CD4-positive, alpha-beta memory T cell (primary cell): ENCODE measurements around the gene ZNF592. TPM values are rescaled to one million over a fixed set of nuclear protein-coding genes. Genes with fewer than 3 reads are reported as not detected.

Experiments
- CTCF ChIA-PET: fragments of 350-600 bp; sonication (Branson Sonifier 250); formaldehyde crosslinking; loops from one replicate; lab custom pipeline; 2021; ENCODE audit warnings: inconsistent platforms; ENCODE audit not compliant: partially characterized antibody; lab: Charles Lee
- POLR2A ChIA-PET: fragments of 350-600 bp; sonication (Branson Sonifier 250); formaldehyde crosslinking; loops from one replicate; lab custom pipeline; 2021; ENCODE audit not compliant: partially characterized antibody; lab: Charles Lee
- DNase-seq, 5 donors: peaks; one replicate each; pipeline versions ENCODE4 v3.0.0 to v3.0.0-alpha.2; 2020 to 2022; ENCODE audit warnings: mixed read lengths in 1 of 5
- H3K27ac ChIP-seq: one replicate; pipeline ENCODE4 v1.7.0; 2013; ENCODE audit warnings: low read depth, low read length
- H3K27me3 ChIP-seq: 2 replicates; pipeline ENCODE4 v1.7.0; 2013; ENCODE audit warnings: mild to moderate bottlenecking, low read length, moderate library complexity; ENCODE audit not compliant: insufficient read depth
- H3K36me3 ChIP-seq: 2 replicates; pipeline ENCODE4 v1.7.0; 2013; ENCODE audit warnings: mild to moderate bottlenecking, low read length, moderate library complexity; ENCODE audit not compliant: insufficient read depth
- H3K4me1 ChIP-seq: 2 replicates; pipeline ENCODE4 v1.7.0; 2013; ENCODE audit warnings: mild to moderate bottlenecking, low read length, moderate library complexity; ENCODE audit not compliant: insufficient read depth
- H3K4me3 ChIP-seq, 2 donors: one replicate each; pipeline ENCODE4 v1.7.0; 2013; ENCODE audit warnings: low read length in 2 of 2, mild to moderate bottlenecking in 1 of 2
- H3K9me3 ChIP-seq, 2 donors: one replicate each; pipeline ENCODE4 v1.7.0; 2013; ENCODE audit warnings: low read length in 2 of 2, control low read depth in 1 of 2; ENCODE audit not compliant: control insufficient read depth in 1 of 2
- H3K27ac Mint-ChIP-seq, 7 donors: one replicate each; pipeline ENCODE4 v1.8.0; 2020 to 2021; ENCODE audit warnings: mixed read lengths in 7 of 7, mild to moderate bottlenecking in 6 of 7, inconsistent platforms in 3 of 7, moderate library complexity in 3 of 7
- H3K27me3 Mint-ChIP-seq, 2 donors: one replicate each; pipeline ENCODE4 v1.8.0; 2020 to 2021; ENCODE audit warnings: mixed read lengths in 2 of 2
- H3K36me3 Mint-ChIP-seq, 2 donors: one replicate each; pipeline ENCODE4 v1.8.0; 2020 to 2021; ENCODE audit warnings: mixed read lengths in 2 of 2, inconsistent platforms in 1 of 2, mild to moderate bottlenecking in 1 of 2
- H3K4me1 Mint-ChIP-seq, 4 donors: one replicate each; pipeline ENCODE4 v1.8.0; 2020 to 2021; ENCODE audit warnings: mixed read lengths in 4 of 4, mild to moderate bottlenecking in 1 of 4
- H3K4me3 Mint-ChIP-seq, 8 donors: one replicate each; pipeline ENCODE4 v1.8.0; 2020 to 2021; ENCODE audit warnings: mixed read lengths in 8 of 8, mild to moderate bottlenecking in 7 of 8, moderate library complexity in 6 of 8, inconsistent platforms in 3 of 8
- H3K9me3 Mint-ChIP-seq, 8 donors: one replicate each; pipeline ENCODE4 v1.8.0; 2020 to 2021; ENCODE audit warnings: mixed read lengths in 8 of 8, mild to moderate bottlenecking in 5 of 8, inconsistent platforms in 3 of 8, moderate library complexity in 1 of 8
- intact Hi-C: fragments of 100-400 bp; cut with micrococcal nuclease; formaldehyde crosslinking; loops from one replicate; pipeline ENCODE4 v1.15.1; 2023
- polyA plus RNA-seq, 2 donors: library from polyadenylated mRNA; unstranded; fragments of 300-500 nt; fragmentation: Illumina TruSeq; gene quantifications; one replicate each; pipeline ENCODE4 v1.2.3, GENCODE V29; 2021
- total RNA-seq, 2 experiments: library from RNA; stranded (reverse); gene quantifications; one replicate each; pipeline ENCODE4 v1.2.3, GENCODE V29; 2021

The ZNF592 gene
- total and polyA plus RNA-seq, 4 experiments from 2014 or later, result 1.7 to 42.6 (median 27.1) TPM

DNA sequence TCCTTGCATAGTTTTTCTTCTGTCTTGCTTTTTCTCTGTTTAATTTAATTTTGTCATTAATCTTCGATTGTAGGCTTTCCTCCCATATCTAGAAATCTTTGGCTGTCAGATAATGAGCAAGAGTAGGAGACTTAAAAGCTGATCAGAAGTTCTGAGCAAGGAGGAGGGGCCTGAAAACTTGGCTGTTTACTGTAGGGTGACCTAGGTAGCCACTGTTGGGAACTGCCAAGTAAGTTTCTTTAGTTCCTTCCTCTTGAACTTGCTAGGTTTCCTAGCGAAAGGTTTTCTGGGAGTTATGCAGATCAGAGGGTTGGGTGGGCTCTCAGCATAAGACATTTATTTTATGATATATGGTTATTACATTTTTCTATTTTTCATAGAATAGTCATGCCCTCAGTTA, 83.2 kb downstream of the ZNF592 start:
- Histone ChIP-seq H3K27me3 (no peaks in the 10 kb centered on the region), H3K36me3 (no peaks in the 10 kb centered on the region), H3K4me3 (no peak overlapping the region), H3K4me1 (no peaks in the 10 kb centered on the region), H3K9me3 (no peaks in the 10 kb centered on the region), H3K27ac (no peak overlapping the region)
- ChIA-PET CTCF (no interaction called here), POLR2A (no interaction called here)
- intact Hi-C loops, result no loop called here
- Mint-ChIP-seq H3K4me1 (no peaks in the 10 kb centered on the region), H3K36me3 (no peaks in the 10 kb centered on the region), H3K27ac (no peak overlapping the region), H3K27me3 (peaks cover 0 to 9% of the 10 kb centered on the region in 2 donors), H3K4me3 (no peak overlapping the region), H3K9me3 (no peaks in the 10 kb centered on the region)
- DNase-seq, result no peak

DNA sequence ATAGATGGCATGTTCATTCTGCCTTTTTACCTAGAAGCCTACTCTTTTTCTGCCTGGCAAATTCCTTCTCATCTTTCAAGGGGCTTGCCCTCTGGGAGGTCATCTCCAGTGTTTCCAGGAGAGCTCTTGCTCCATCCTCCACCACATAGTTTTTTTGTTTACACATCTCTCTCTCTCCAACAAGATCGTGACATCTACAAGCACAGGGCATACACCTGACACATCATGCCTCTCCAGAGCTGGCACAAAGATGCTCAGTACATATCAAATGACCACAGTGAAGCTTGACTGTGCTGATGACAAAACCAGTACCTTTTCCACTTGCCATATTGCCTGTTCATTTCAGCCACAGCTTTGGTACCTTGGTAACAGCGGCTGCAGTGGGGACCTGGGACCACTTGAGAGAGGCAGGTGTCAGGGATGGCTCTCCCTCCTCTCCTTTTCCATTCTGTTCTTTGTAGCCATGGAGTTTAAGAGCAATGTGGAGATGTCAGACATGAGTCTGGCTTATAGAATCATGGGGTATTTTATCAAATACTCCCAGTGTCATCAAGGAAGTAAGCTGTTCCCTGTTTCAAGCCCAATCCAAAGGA, 84.2 kb downstream of the ZNF592 start:
- Histone ChIP-seq H3K4me1 (no peaks in the 10 kb centered on the region), H3K9me3 (no peaks in the 10 kb centered on the region), H3K36me3 (no peaks in the 10 kb centered on the region), H3K27me3 (no peaks in the 10 kb centered on the region), H3K4me3 (no peak overlapping the region), H3K27ac (no peak overlapping the region)
- ChIA-PET CTCF (no interaction called here), POLR2A (no interaction called here)
- intact Hi-C loops, result no loop called here
- no peaks in the 10 kb centered on the region for H3K9me3 Mint-ChIP-seq
- no peak overlapping the region for H3K4me3 Mint-ChIP-seq
- no peaks in the 10 kb centered on the region for H3K4me1 Mint-ChIP-seq
- no peak for DNase-seq
- peaks cover 0 to 11% of the 10 kb centered on the region in 2 donors for H3K27me3 Mint-ChIP-seq
- H3K36me3 Mint-ChIP-seq, result no peaks in the 10 kb centered on the region
- H3K27ac Mint-ChIP-seq, result no peak overlapping the region

- Histone ChIP-seq H3K27ac (no peak overlapping the region), H3K4me1 (no peaks in the 10 kb centered on the region), H3K27me3 (no peaks in the 10 kb centered on the region), H3K9me3 (no peaks in the 10 kb centered on the region), H3K36me3 (no peaks in the 10 kb centered on the region), H3K4me3 (no peak overlapping the region)
- Mint-ChIP-seq H3K27me3 (peaks cover 0 to 11% of the 10 kb centered on the region in 2 donors), H3K4me1 (no peaks in the 10 kb centered on the region), H3K27ac (no peak overlapping the region), H3K36me3 (no peaks in the 10 kb centered on the region), H3K4me3 (no peak overlapping the region), H3K9me3 (no peaks in the 10 kb centered on the region)
- no peak for DNase-seq
- POLR2A ChIA-PET, result no interaction called here
- intact Hi-C loops, result no loop called here
- CTCF ChIA-PET, result interaction anchor here (0.6 to 1.5 kb wide), 4 partner anchors 11 to 54 kb away, joined by 3 to 6 read pairs (median 4); no protein-coding TSS in a partner anchor
Observed at GRCh38 chr15:84833447-84834228, 85.2 kb downstream of the ZNF592 start.

DNA sequence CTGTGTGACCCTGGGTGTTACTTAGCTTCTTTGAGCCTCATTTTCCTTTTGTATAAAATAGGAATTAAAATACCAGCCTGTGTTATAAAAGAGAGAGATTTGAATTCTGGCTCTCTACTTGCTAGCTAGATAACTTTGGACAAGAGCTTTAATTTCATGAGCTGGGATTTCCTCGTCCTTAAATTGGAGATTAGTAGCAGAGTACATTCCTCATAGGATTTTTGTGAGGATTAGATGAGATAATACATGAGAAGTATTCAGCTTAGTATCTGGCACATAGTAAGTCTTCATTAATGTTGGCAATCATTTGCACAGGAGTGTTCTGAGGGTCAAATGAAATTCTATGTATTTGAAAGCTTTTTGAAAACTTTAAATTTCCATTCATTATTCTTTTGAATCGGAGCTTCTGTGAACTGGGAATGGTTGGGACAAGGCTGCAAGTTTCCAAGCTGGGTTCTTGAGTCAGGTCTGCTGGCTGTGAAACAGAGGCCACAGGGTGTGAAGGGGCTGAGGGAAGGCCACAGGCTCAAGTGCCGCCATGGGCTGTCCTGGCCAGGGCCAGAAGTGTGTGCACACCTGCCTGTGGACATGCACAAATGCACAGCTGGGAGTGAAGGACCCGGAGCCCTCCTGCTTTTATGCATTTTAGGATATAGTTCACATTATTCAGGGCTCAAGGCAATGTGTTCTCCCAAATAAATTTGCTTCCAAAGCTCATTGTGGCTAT, 86.0 kb downstream of the ZNF592 start:
- H3K4me3 Mint-ChIP-seq, result no peak overlapping the region
- intact Hi-C loops, result no loop called here
- H3K36me3 ChIP-seq, result no peaks in the 10 kb centered on the region
- H3K27ac ChIP-seq, result no peak overlapping the region
- no peaks in the 10 kb centered on the region for H3K9me3 Mint-ChIP-seq
- H3K4me3 ChIP-seq, result no peak overlapping the region
- H3K36me3 Mint-ChIP-seq, result no peaks in the 10 kb centered on the region
- ChIA-PET POLR2A (no interaction called here), CTCF (interaction anchor here (0.6 to 1.5 kb wide), 4 partner anchors 11 to 55 kb away, joined by 3 to 6 read pairs (median 4); no protein-coding TSS in a partner anchor)
- DNase-seq, result no peak
- no peaks in the 10 kb centered on the region for H3K4me1 ChIP-seq
- H3K27ac Mint-ChIP-seq, result no peak overlapping the region
- H3K27me3 Mint-ChIP-seq, result peaks cover 0 to 11% of the 10 kb centered on the region in 2 donors
- H3K9me3 ChIP-seq, result no peaks in the 10 kb centered on the region
- H3K27me3 ChIP-seq, result no peaks in the 10 kb centered on the region
- H3K4me1 Mint-ChIP-seq, result no peaks in the 10 kb centered on the region

- peaks cover 0 to 11% of the 10 kb centered on the region in 2 donors for H3K27me3 Mint-ChIP-seq
- Histone ChIP-seq H3K27me3 (no peaks in the 10 kb centered on the region), H3K36me3 (no peaks in the 10 kb centered on the region), H3K9me3 (no peaks in the 10 kb centered on the region), H3K27ac (no peak overlapping the region), H3K4me1 (no peaks in the 10 kb centered on the region), H3K4me3 (no peak overlapping the region)
- intact Hi-C loops, result no loop called here
- ChIA-PET POLR2A (no interaction called here), CTCF (interaction anchor here (0.9 to 1.5 kb wide), 3 partner anchors 11 to 29 kb away, joined by 3 to 6 read pairs (median 4); no protein-coding TSS in a partner anchor)
- H3K4me3 Mint-ChIP-seq, result no peak overlapping the region
- no peaks in the 10 kb centered on the region for H3K9me3 Mint-ChIP-seq
- DNase-seq, result no peak
- no peak overlapping the region for H3K27ac Mint-ChIP-seq
- no peaks in the 10 kb centered on the region for H3K4me1 Mint-ChIP-seq
- H3K36me3 Mint-ChIP-seq, result no peaks in the 10 kb centered on the region
Observed at GRCh38 chr15:84834969-84835368, 86.6 kb downstream of the ZNF592 start.

GRCh38 chr15:84835661-84836337, 87.4 kb downstream of the ZNF592 start:
- CTCF ChIA-PET, result no interaction called here
- no peaks in the 10 kb centered on the region for H3K9me3 ChIP-seq
- H3K27me3 ChIP-seq, result no peaks in the 10 kb centered on the region
- H3K4me3 ChIP-seq, result no peak overlapping the region
- no peak overlapping the region for H3K27ac ChIP-seq
- no peak for DNase-seq
- intact Hi-C loops, result no loop called here
- Mint-ChIP-seq H3K9me3 (no peaks in the 10 kb centered on the region), H3K36me3 (no peaks in the 10 kb centered on the region), H3K4me3 (no peak overlapping the region), H3K27ac (peak overlapping the region in 1 of 7 donors; percentile 9), H3K27me3 (peaks cover 0 to 11% of the 10 kb centered on the region in 2 donors), H3K4me1 (no peaks in the 10 kb centered on the region)
- POLR2A ChIA-PET, result no interaction called here
- no peaks in the 10 kb centered on the region for H3K36me3 ChIP-seq
- no peaks in the 10 kb centered on the region for H3K4me1 ChIP-seq

DNA sequence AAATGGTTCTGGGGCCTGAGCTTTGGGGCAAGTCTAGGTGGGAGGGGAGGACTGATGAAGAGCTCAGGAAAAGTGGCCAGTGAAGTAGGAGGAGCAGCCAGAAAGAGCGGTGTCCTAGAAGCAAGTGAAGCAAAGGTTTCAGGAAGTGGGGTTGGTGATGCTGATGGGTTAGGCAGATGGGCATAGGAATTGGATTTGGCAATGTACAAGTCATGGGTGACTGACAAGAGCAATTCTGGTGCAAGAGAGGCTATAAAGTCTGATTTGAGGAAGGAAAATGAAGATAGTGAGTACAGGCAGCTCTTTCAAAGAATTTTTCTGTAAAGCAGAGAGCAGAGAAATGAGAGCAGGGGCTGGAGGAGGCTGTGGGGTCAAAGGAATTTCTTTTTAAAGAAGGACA, 88.5 kb downstream of the ZNF592 start:
- Histone ChIP-seq H3K4me3 (no peak overlapping the region), H3K4me1 (no peaks in the 10 kb centered on the region), H3K36me3 (no peaks in the 10 kb centered on the region), H3K9me3 (no peaks in the 10 kb centered on the region), H3K27me3 (no peaks in the 10 kb centered on the region), H3K27ac (no peak overlapping the region)
- peaks cover 0 to 9% of the 10 kb centered on the region in 2 donors for H3K27me3 Mint-ChIP-seq
- H3K36me3 Mint-ChIP-seq, result no peaks in the 10 kb centered on the region
- intact Hi-C loops, result no loop called here
- no peaks in the 10 kb centered on the region for H3K9me3 Mint-ChIP-seq
- no peak for DNase-seq
- no peak overlapping the region for H3K4me3 Mint-ChIP-seq
- H3K4me1 Mint-ChIP-seq, result no peaks in the 10 kb centered on the region
- CTCF ChIA-PET, result no interaction called here
- POLR2A ChIA-PET, result no interaction called here
- no peak overlapping the region for H3K27ac Mint-ChIP-seq
